AG04449 (cell line): ENCODE data around the gene CLNK.

Experiments
- CTCF ChIA-PET: fragments of 350-600 bp; formaldehyde crosslinking; extraction: SDS; loops from one replicate; lab custom pipeline; 2021; ENCODE audit warnings: antibody characterized with exemption; lab: Yijun Ruan, JAX
- POLR2A ChIA-PET: fragments of 400-600, 350-600 bp; formaldehyde crosslinking; extraction: SDS; loops from one replicate; lab custom pipeline; 2020; ENCODE audit warnings: antibody characterized with exemption, inconsistent platforms; lab: Yijun Ruan, JAX
- DNase-seq: peaks from one replicate; pipeline ENCODE4 v3.0.0-alpha.2; 2010; ENCODE audit warnings: low read depth, low spot score
- H3K4me3 ChIP-seq: 2 replicates; pipeline ENCODE4 v1.5.1; 2011; ENCODE audit warnings: low read depth, mild to moderate bottlenecking, control low read depth, low read length
- CTCF ChIP-seq: IDR thresholded peaks from one replicate; pipeline ENCODE4 v1.5.1; 2011; ENCODE audit warnings: mild to moderate bottlenecking, moderate library complexity, low read length, control low read depth, inconsistent platforms; ENCODE audit not compliant: insufficient read depth; ENCODE audit errors: missing control alignments

Gene CLNK

GRCh38 chr4:10571909-10572308, 112.7 kb downstream of the CLNK start:
- CTCF ChIA-PET, result interaction anchor here (1.5 kb wide), 1 partner anchor 16 kb away, joined by 4 read pairs; no protein-coding TSS in a partner anchor
- no peak for DNase-seq
- no peak overlapping the region for H3K4me3 ChIP-seq
- POLR2A ChIA-PET, result no interaction called here
- no peak for TF ChIP-seq CTCF

- H3K4me3 ChIP-seq, result no peak overlapping the region
- DNase-seq, result no peak
- ChIA-PET POLR2A (no interaction called here), CTCF (no interaction called here)
- TF ChIP-seq CTCF, result no peak
Measured at GRCh38 chr4:10569491-10569890, 115.1 kb downstream of the CLNK start.

- no peak for DNase-seq
- ChIA-PET POLR2A (no interaction called here), CTCF (no interaction called here)
- no peak for TF ChIP-seq CTCF
- H3K4me3 ChIP-seq, result no peak overlapping the region
Measured at GRCh38 chr4:10567766-10568165, 116.8 kb downstream of the CLNK start.

GRCh38 chr4:10565166-10565780, 119.3 kb downstream of the CLNK start:
- CTCF ChIA-PET, result interaction anchor here (1.7 kb wide), 1 partner anchor 14 kb away, joined by 5 read pairs; no protein-coding TSS in a partner anchor

GRCh38 chr4:10554694-10555093, 129.9 kb downstream of the CLNK start:
- ChIA-PET POLR2A (no interaction called here), CTCF (interaction anchor here (1.0 to 4.2 kb wide), 8 partner anchors 9 to 1399 kb away, joined by 3 to 34 read pairs (median 4); no protein-coding TSS in a partner anchor)
- H3K4me3 ChIP-seq, result no peak overlapping the region
- TF ChIP-seq CTCF, result peak; percentile 80
- no peak for DNase-seq

More at GRCh38 chr4:10565166-10565780, 119.3 kb downstream of the CLNK start:
- TF ChIP-seq CTCF, result no peak
- no peak for DNase-seq
- POLR2A ChIA-PET, result no interaction called here
- H3K4me3 ChIP-seq, result no peak overlapping the region

GRCh38 chr4:10554121-10554520, 130.4 kb downstream of the CLNK start:
- ChIA-PET CTCF (interaction anchor here (0.8 to 4.2 kb wide), 6 partner anchors 8 to 870 kb away, joined by 3 to 34 read pairs (median 4); no protein-coding TSS in a partner anchor), POLR2A (no interaction called here)
- no peak for TF ChIP-seq CTCF
- DNase-seq, result no peak
- no peak overlapping the region for H3K4me3 ChIP-seq
